ENCODE data around the gene APIP. TPM values are rescaled to one million over a fixed set of nuclear protein-coding genes. Genes with fewer than 3 reads are reported as not detected.

The APIP gene
- total and polyA plus RNA-seq, 10 of the 15 experiments (the other 5 are each of a cell fraction or from before 2014, with no cell fraction given) = 26.8 to 87.1 (median 52.8) TPM

- TF ChIP-seq ZBTB11 (CRISPR knock-in tag; IDR thresholded peaks at IDR 0.05) (no peak), RAD51 (IDR thresholded peaks at IDR 0.05) (no peak), SP1 (IDR thresholded peaks at IDR 0.05; ENCODE audit: low read depth, low read length) (no peak), NFIC (IDR thresholded peaks at IDR 0.05; ENCODE audit: low read depth, low read length) (no peak)
- TF ChIP-seq, protein P1, sequence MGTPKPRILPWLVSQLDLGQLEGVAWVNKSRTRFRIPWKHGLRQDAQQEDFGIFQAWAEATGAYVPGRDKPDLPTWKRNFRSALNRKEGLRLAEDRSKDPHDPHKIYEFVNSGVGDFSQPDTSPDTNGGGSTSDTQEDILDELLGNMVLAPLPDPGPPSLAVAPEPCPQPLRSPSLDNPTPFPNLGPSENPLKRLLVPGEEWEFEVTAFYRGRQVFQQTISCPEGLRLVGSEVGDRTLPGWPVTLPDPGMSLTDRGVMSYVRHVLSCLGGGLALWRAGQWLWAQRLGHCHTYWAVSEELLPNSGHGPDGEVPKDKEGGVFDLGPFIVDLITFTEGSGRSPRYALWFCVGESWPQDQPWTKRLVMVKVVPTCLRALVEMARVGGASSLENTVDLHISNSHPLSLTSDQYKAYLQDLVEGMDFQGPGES (IDR thresholded peaks at IDR 0.05) = no peak
Observed at GRCh38 chr11:34957606-34958005, 41.4 kb upstream of the APIP start (continued).

DNA sequence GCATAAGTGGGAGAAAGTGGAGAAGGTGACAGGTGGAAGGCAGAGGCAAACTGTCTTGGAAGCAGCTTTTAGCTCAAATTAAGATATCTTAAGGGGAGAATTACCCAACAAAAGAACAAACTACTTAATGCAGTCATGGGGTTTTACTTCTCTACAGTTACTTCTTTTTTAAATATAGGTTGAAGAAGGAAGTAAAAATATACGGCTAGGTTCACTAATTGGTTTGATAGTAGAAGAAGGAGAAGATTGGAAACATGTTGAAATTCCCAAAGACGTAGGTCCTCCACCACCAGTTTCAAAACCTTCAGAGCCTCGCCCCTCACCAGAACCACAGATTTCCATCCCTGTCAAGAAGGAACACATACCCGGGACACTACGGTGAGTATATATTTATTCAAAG, 41.0 kb upstream of the APIP start:
- H3K4me3 ChIP-seq = no peak overlapping the region
- FAIRE-seq (no peak), DNase-seq (ENCODE audit: low read depth, low spot score) (no peak), ATAC-seq (no peak)
- H3K36me3 ChIP-seq (ENCODE audit: control insufficient read depth in 2 of 2, insufficient read depth in 2 of 2, low read length in 1 of 2) = peaks cover 0 to 7% of the 10 kb centered on the region in 2 experiments; a peak in 1 of 4 replicates
- no TSS peak for BruUV-seq (replicated peaks)
- no peak overlapping the region for H3K27ac ChIP-seq (ENCODE audit: control insufficient read depth, insufficient read depth)
- no peak overlapping the region for H2AFZ ChIP-seq (ENCODE audit: control insufficient read depth, low read depth, low read length)
- ChIA-PET CTCF (no interaction called here), SMC1A (ENCODE audit: uncharacterized antibody, unreplicated experiment) (interaction anchor here (1.7 kb wide), 2 partner anchors 13 kb away, joined by 3 to 4 read pairs; no protein-coding TSS in a partner anchor), RAD21 (ENCODE audit: unreplicated experiment) (no interaction called here), POLR2A (no interaction called here)
- intact Hi-C loops (cut with micrococcal nuclease; ENCODE audit: unreplicated experiment) (no loop called here), in situ Hi-C loops (cut with MboI) (no loop called here)
- H3K27me3 ChIP-seq (replicated peaks in 1 of 2; ENCODE audit: control insufficient read depth in 2 of 2, insufficient read depth in 2 of 2, low read length in 1 of 2) = no peaks in the 10 kb centered on the region
- H3K9ac ChIP-seq (ENCODE audit: control insufficient read depth, insufficient read depth, low read length) = no peak overlapping the region
- no peaks in the 10 kb centered on the region for H4K20me1 ChIP-seq (ENCODE audit: control insufficient read depth, insufficient read depth)
- no peaks in the 10 kb centered on the region for H3K4me1 ChIP-seq (ENCODE audit: control insufficient read depth, insufficient read depth, low read length)
- no peaks in the 10 kb centered on the region for H3K79me2 ChIP-seq (ENCODE audit: control insufficient read depth, insufficient read depth, low read length)
- no peaks in the 10 kb centered on the region for H3K9me3 ChIP-seq (replicated peaks; ENCODE audit: control insufficient read depth, insufficient read depth, low read length)
- H3K4me2 ChIP-seq (ENCODE audit: control insufficient read depth, insufficient read depth) = no peak overlapping the region
- 89% methylated on average over 5 of the region's 5 CpGs for WGBS (ENCODE audit: insufficient coverage, insufficient replicate concordance, low lambda C conversion rate, missing lambda C conversion rate)
- no peak for TF ChIP-seq PRDM15 (CRISPR knock-in tag; IDR thresholded peaks at IDR 0.05)
- TF ChIP-seq HDAC2 (IDR thresholded peaks at IDR 0.05) = no peak
- TF ChIP-seq NR2F1 (conservative IDR thresholded peaks at IDR 0.05) = no peak
- no peak for TF ChIP-seq ZZZ3 (IDR thresholded peaks at IDR 0.05; ENCODE audit: control insufficient read depth, insufficient read length, low read depth)
- TF ChIP-seq, protein P2, sequence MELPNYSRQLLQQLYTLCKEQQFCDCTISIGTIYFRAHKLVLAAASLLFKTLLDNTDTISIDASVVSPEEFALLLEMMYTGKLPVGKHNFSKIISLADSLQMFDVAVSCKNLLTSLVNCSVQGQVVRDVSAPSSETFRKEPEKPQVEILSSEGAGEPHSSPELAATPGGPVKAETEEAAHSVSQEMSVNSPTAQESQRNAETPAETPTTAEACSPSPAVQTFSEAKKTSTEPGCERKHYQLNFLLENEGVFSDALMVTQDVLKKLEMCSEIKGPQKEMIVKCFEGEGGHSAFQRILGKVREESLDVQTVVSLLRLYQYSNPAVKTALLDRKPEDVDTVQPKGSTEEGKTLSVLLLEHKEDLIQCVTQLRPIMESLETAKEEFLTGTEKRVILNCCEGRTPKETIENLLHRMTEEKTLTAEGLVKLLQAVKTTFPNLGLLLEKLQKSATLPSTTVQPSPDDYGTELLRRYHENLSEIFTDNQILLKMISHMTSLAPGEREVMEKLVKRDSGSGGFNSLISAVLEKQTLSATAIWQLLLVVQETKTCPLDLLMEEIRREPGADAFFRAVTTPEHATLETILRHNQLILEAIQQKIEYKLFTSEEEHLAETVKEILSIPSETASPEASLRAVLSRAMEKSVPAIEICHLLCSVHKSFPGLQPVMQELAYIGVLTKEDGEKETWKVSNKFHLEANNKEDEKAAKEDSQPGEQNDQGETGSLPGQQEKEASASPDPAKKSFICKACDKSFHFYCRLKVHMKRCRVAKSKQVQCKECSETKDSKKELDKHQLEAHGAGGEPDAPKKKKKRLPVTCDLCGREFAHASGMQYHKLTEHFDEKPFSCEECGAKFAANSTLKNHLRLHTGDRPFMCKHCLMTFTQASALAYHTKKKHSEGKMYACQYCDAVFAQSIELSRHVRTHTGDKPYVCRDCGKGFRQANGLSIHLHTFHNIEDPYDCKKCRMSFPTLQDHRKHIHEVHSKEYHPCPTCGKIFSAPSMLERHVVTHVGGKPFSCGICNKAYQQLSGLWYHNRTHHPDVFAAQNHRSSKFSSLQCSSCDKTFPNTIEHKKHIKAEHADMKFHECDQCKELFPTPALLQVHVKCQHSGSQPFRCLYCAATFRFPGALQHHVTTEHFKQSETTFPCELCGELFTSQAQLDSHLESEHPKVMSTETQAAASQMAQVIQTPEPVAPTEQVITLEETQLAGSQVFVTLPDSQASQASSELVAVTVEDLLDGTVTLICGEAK (IDR thresholded peaks at IDR 0.05; ENCODE audit: borderline replicate concordance) = no peak
